Renal cortex interstitium (tissue), 15 donors: ENCODE data around the gene WRAP73. TPM values are rescaled to one million over a fixed set of nuclear protein-coding genes. Genes with fewer than 3 reads are reported as not detected.
A peak's percentile ranks its signal among the peaks of the same experiment; 100 is the strongest.

Experiments used
- DNase-seq, 11 donors: peaks; one replicate each; pipeline ENCODE4 v3.0.0-alpha.2; 2013; ENCODE audit warnings: low read depth in 9 of 11, low spot score in 4 of 11; ENCODE audit errors: extremely low read depth in 1 of 11
- long read RNA-seq, 16 experiments: transcript quantifications; one replicate each; lab custom pipeline, GENCODE V29; 2026
- polyA plus RNA-seq, 3 donors: library from polyadenylated mRNA; unstranded; fragments of 120-200 nt; gene quantifications; one replicate each; pipeline ENCODE4 v1.2.1, GENCODE V29; 2013; ENCODE audit not compliant: insufficient read length in 3 of 3

WRAP73 gene
- polyA plus RNA-seq, result 10 to 100 TPM; 16.1 to 24.3 (median 19.0) TPM
- long read RNA-seq, donor 1, partial matches to known transcripts, result 10 of 12 reads
- long read RNA-seq, donor 1, other reads (novel, unspliced or antisense), result 0 of 12 reads
- long read RNA-seq, donor 2, partial matches to known transcripts, result 9 of 14 reads
- long read RNA-seq, donor 2, other reads (novel, unspliced or antisense), result 0 of 14 reads
- long read RNA-seq, donor 3, partial matches to known transcripts, result 0 of 5 reads
- long read RNA-seq, donor 3, other reads (novel, unspliced or antisense), result 0 of 5 reads
- long read RNA-seq, donor 4, full-length matches to known transcripts, result 7 of 15 reads
- long read RNA-seq, donor 4, partial matches to known transcripts, result 8 of 15 reads
- long read RNA-seq, donor 4, other reads (novel, unspliced or antisense), result 0 of 15 reads
- long read RNA-seq, donor 5, result 0 reads
- long read RNA-seq, donor 6, partial matches to known transcripts, result 0 of 4 reads
- long read RNA-seq, donor 6, other reads (novel, unspliced or antisense), result 0 of 4 reads
- long read RNA-seq, donor 7, transcript WRAP73-201 (12 exons, 1,665 nt), result major isoform, 9 of 23 reads
- long read RNA-seq, donor 7, partial matches to known transcripts, result 14 of 23 reads
- long read RNA-seq, donor 7, other reads (novel, unspliced or antisense), result 0 of 23 reads
- long read RNA-seq, donor 8, transcript WRAP73-201 (12 exons, 1,665 nt), result major isoform, 6 of 27 reads
- long read RNA-seq, donor 8, partial matches to known transcripts, result 17 of 27 reads
- long read RNA-seq, donor 8, other reads (novel, unspliced or antisense), result 0 of 27 reads
- long read RNA-seq, donor 9, transcript WRAP73-201 (12 exons, 1,665 nt), result major isoform, 6 of 12 reads
- long read RNA-seq, donor 9, partial matches to known transcripts, result 5 of 12 reads
- long read RNA-seq, donor 9, other reads (novel, unspliced or antisense), result 0 of 12 reads
- long read RNA-seq, donor 10, partial matches to known transcripts, result 10 of 14 reads
- long read RNA-seq, donor 10, other reads (novel, unspliced or antisense), result 0 of 14 reads
- long read RNA-seq, donor 11, transcript WRAP73-201 (12 exons, 1,665 nt), result major isoform, 8 of 17 reads
- long read RNA-seq, donor 11, partial matches to known transcripts, result 8 of 17 reads
- long read RNA-seq, donor 11, other reads (novel, unspliced or antisense), result 0 of 17 reads
- long read RNA-seq, donor 12, result 0 reads
- long read RNA-seq, donor 13, transcript WRAP73-201 (12 exons, 1,665 nt), result major isoform, 14 of 33 reads
- long read RNA-seq, donor 13, partial matches to known transcripts, result 17 of 33 reads
- long read RNA-seq, donor 13, other reads (novel, unspliced or antisense), result 0 of 33 reads
- long read RNA-seq, donor 14, transcript WRAP73-201 (12 exons, 1,665 nt), result major isoform, 5 of 13 reads
- long read RNA-seq, donor 14, partial matches to known transcripts, result 7 of 13 reads
- long read RNA-seq, donor 14, other reads (novel, unspliced or antisense), result 0 of 13 reads
- long read RNA-seq, donor 15, partial matches to known transcripts, result 6 of 12 reads
- long read RNA-seq, donor 15, other reads (novel, unspliced or antisense), result 0 of 12 reads
- long read RNA-seq, donor 16, transcript WRAP73-201 (12 exons, 1,665 nt), result major isoform, 15 of 44 reads
- long read RNA-seq, donor 16, partial matches to known transcripts, result 17 of 44 reads
- long read RNA-seq, donor 16, other reads (novel, unspliced or antisense), result 6 of 44 reads

DNA sequence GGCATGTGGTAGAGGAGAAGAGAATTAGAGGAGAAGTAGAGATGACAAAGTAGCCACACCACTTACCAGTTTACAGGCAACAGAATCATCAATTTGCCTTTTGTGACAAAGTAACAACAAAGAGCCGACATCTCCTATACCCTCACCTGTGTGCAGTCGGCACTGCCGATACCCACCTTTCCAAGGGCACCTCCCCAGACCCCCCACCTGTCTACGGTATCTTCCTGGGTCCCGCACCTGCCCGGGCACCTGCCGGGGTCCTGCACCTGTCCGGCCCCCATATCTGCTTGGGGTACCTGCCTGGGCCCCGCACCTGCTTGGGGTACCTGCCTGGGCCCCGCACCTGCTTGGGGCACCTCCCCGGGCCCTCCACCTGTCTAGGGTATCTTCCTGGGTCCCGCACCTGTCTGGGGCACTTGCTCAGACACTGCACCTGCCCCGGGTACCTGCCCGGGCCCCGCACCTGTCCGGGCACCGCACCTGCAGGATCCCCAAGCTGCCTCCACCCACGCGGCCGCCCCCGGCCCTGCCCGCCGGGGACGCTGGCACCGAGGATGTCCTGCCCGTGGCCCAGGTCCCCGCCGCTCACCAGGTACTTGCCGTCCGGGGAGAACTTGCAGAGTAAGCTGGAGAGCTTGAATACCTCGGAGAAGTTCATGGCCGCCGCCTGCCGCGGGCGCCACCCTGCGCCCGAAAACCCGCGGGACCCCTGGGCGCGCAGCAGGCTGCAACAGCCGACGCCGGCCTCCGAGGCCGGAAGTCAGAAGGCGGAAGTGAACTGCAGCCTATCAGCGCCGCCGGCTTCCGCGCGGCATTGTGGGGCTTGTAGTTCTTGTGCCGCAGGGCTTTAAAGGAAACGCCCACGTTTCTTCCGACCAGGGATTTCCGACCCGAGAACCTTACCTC lies at the start of gene WRAP73:
WRAP73 (minus strand) TSS at position 762 of the 906 bp plus-strand sequence; CDS start at position 658, 104 bp downstream.
- peak; percentile 65 to 88 (median 85) for DNase-seq

GRCh38 chr1:3699596-3699995 lies 49.7 kb upstream of the WRAP73 start:
- no peak for DNase-seq

DNA sequence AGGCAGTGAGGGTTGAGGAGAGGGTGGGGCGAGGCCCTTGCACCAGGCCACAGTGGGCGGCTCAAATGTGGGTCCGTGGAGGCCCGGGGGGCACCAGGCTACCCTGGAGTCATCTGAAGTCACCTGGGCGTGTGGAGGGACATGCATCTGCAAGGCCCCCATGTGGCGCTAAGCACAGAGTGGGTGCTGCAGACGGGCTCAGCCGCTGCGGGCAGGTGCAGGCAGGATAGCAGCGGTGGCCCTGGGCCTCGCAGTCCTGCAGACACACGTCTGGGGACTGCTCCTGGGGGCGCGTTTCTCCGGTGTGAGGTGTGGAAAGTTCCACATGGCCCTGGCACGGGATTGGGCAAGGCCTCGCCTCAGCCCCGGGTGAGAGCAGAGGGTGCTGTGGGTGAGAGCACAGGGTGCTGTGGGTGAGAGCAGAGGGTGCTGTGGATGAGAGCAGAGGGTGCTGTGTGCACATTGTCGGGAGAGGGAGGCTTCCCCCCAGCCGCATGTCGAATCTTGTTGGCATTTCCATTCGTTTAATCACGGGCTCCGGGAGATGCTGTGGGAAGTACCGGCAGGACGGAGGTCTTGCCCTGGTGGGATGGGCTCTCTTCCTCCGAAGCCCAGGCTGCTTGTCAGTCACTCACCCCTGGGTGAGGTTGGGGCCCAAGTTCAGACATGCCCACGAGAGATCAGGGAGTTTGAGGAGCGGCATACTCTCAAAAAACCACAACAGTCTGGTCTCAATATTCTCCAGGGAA lies 48.9 kb upstream of the WRAP73 start:
- DNase-seq, result no peak

DNA sequence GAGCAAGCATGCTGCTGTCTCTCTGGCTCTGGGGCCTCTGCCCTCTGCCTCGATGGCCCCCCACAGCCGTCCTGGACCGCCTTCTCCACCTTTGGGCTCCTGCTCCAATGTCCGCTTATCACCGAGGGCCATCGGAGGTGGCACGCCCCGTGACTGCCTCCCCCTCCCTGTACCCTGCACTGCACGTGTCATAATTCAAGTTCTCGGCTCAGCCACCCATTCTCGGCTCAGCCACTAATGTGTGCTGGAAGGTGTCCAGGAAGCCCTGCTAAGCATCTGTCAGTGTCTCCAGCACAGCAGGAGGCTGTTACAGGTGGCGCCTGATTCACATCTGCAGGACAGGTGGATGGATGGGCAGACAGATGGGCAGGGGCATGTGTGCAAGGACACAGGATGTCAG lies 47.9 kb upstream of the WRAP73 start:
- DNase-seq, result no peak

DNA sequence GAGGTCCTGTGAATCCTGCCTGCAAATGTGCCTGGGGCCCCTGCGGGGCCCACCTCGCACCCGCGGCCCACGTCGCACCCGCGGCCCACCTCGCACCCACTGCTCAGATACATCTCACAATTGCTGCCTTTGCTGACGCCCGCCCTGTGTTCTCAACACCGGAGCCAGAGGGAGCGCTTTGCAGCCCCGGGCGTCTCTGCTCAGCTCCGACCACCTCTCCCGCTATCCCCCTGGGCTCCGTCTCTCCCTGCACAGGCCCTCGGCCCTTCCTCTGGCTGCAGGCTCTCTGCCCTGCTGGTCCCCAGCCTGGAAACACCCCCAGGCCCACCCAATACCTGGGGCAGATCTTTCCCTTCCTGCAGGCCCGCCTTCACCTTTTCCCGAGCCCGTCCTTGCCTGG lies 47.2 kb upstream of the WRAP73 start:
- DNase-seq, result no peak

- no peak for DNase-seq
Measured at GRCh38 chr1:3696689-3697088, 46.8 kb upstream of the WRAP73 start.

DNA sequence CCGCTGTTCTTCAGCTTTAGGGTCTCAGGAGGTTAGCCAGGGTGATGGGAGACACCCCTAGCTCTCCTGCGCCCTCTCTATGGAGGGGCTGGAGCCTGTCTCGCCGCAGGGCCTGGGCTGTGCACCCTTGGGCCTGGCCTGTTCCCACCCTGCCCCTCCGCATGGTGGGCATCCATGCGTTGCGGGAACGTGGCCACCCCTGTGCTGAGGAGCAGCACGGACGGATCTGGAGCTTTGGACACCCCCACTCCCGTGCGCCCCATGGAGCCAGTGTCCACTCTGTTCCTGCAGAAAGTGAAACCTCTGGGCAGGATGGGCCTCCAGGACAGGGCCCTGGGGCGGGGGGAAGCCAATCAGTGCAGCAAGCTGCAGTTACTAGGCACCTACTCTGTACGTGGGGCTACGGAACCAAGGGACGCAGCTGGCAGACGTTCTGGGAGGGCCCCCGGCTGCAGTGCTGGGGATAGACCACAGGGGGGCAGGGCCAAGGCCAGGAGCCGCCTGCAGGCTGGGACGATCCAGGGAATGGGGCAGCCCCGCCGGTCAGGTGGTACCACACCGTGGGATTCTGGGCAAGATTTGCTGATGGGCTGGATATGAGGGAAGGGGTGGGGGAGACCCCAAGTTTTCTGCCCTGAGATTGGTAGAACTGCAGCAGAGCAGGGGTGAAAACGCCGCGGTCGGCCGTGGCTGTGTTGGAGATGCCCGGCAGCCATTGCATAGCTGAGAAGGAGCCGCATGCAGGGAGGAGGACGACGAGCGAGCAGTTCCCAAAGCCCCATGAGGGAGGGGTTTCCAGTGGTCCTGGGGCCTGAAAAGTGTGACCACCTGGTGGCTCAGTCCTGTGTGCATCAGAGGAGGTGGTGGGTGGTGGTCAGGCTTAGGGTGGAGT lies 45.7 kb upstream of the WRAP73 start:
- DNase-seq, result no peak

DNA sequence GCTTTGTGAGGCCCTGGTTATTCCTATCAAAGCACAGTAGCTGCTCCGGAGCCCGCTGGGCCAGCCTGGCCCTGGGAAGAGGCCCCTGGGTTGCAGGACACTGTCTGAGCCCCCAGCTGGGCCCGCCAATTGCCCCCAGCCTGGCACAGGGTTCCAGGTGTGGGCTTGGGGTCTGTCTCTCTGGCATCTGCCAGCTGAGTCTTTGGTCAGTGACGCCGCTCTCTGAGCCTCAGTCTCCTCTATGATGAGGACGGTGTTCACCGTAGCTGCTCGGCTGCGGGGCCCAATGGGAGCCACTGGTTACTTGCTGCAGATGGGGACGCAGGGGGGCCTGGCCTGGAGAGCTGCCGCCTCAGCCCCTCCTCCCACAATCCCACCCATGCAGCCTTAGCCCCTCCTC lies 43.4 kb upstream of the WRAP73 start:
- DNase-seq, result no peak

- no peak for DNase-seq
Measured at GRCh38 chr1:3692598-3692997, 42.7 kb upstream of the WRAP73 start.

DNA sequence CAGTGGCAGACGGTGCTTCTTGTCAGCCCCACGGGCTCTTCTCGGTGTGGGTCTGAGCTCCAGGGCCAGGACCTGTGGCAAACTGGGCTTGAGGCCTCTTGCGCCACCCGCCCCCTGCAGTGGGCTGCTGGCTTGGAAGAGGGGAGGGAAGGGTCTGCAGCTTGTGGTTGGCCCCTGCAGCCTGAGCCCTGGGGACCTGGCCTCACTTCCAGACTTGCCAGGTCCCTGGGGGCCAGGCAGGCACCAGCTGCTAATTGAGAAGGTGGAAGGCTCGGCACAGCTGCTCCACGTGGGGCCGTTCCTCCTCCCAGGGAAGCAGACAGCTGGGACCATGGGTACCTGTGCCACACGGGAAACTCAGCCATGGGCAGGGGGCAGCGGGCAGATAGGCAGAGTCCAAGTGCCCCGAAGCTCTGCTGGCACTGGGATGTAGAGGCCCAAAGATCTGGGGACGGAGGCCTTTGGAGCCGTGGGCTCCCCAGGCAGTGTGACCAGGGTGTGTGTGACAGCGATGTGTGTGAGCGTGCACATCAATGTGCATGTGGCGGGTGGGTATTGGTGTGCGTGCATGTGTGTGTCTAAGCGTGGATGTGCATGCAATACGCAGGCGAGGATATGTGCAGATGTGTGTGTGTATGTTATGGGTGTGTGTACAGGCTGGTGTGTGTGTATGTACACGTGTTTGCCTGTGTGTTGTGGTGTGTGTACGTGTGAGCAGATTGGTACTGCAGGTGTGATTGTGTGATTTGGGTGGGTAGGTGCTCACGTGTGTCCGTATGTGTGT lies 41.7 kb upstream of the WRAP73 start:
- no peak for DNase-seq

DNA sequence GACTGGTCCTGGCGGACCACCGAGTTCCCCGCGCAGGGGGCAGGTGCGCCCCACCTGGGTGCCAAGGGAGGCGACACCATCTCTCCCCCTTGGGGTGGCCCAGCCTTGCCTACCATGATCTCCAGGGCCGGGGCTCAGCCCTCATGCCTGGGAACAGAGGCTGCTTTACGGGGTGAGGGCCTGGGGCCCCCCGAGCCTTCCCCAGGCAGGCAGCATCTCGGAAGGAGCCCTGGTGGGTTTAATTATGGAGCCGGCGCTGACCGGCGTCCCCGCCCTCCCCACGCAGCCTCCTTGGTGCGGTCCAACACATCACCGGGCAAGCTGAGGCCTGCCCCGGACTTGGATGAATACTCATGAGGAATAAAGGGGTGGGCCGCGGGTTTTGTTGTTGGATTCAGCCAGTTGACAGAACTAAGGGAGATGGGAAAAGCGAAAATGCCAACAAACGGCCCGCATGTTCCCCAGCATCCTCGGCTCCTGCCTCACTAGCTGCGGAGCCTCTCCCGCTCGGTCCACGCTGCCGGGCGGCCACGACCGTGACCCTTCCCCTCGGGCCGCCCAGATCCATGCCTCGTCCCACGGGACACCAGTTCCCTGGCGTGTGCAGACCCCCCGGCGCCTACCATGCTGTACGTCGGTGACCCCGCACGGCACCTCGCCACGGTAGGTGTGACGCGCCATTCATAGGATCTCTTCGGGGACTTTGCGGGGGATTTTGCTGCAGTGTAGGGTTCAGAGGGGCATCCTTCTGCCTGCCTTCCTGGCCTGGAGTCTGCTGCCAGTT lies 40.6 kb upstream of the WRAP73 start:
- no peak for DNase-seq

GRCh38 chr1:3689138-3689750 lies 39.3 kb upstream of the WRAP73 start:
- DNase-seq, result no peak

DNA sequence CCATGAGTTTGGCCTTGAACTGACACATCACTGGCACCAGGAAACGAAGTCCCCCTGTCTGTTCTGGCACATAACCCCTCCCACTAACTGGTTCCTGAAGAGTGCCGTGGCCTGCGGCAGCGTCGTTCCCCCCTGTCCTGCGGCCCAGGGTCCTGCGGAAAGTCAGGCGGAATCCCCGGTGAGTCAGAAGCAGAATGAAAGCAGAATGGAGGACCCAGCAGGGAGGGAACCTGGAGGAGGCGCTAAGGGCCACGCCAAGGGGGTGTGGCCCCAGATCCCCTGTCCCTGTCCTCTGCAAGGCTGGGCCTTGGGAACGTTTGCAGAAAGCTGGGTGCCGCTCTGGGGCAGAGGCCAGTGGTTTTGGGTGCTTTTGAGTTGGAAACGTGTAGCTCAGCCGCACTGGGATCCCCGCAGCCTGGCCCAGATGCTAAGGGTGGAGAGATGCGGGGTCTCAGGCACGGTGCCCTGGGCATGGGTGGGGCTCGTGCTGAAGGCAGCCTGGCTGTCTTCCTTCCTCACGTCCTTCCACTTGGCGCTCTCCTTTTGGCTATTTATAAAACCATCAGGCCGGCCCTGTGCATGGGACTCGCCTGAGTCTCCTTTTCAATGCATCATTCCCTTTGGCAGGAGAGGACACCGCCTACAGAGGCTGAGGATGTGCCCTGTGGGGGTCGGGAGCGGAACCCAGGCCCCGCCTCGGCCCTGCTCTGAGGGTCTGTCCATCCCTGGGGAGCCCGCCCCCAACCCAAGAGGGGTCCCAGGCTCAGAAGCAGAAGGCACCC lies 38.6 kb upstream of the WRAP73 start:
- no peak for DNase-seq
